Suprapubic skin (tissue), 4 donors: ENCODE data around the gene USB1. TPM values are rescaled to one million over a fixed set of nuclear protein-coding genes. Genes with fewer than 3 reads are reported as not detected.
A peak's percentile ranks its signal among the peaks of the same experiment; 100 is the strongest.

Experiments
- DNase-seq, 2 donors: peaks; one replicate each; pipeline ENCODE4 v3.0.0-alpha.2; 2019; ENCODE audit warnings: low spot score in 2 of 2
- H3K27ac ChIP-seq: fragments of 200-600 bp; sonication (generic); one replicate; pipeline ENCODE4 v1.5.1; 2019
- H3K27me3 ChIP-seq: fragments of 200-600 bp; sonication (generic); one replicate; pipeline ENCODE4 v1.5.1; 2019
- H3K36me3 ChIP-seq: fragments of 200-600 bp; sonication (generic); one replicate; pipeline ENCODE4 v1.5.1; 2019
- H3K4me1 ChIP-seq: fragments of 200-600 bp; sonication (generic); one replicate; pipeline ENCODE4 v1.5.1; 2019
- H3K4me3 ChIP-seq: fragments of 200-600 bp; sonication (generic); one replicate; pipeline ENCODE4 v1.5.1; 2019; ENCODE audit warnings: mild to moderate bottlenecking
- H3K9me3 ChIP-seq: fragments of 200-600 bp; sonication (generic); one replicate; pipeline ENCODE4 v1.5.1; 2019
- CTCF ChIP-seq, 2 donors: fragments of 200-600 bp in 1 of 2; fragments of 450-650 bp in 1 of 2; sonication (generic) in 1 of 2; IDR thresholded peaks; one replicate each; pipeline ENCODE4 v1.5.1; 2016 to 2019; ENCODE audit warnings: antibody characterized with exemption in 2 of 2, mild to moderate bottlenecking in 1 of 2, moderate library complexity in 1 of 2
- EP300 ChIP-seq: sonication (generic); formaldehyde crosslinking; IDR thresholded peaks from one replicate; pipeline ENCODE4 v1.6.1; 2017; ENCODE audit warnings: antibody characterized with exemption
- POLR2A ChIP-seq, 2 donors: fragments of 450-650 bp; IDR thresholded peaks; one replicate each; pipeline ENCODE4 v1.6.1; 2017; ENCODE audit warnings: antibody characterized with exemption in 2 of 2, mild to moderate bottlenecking in 2 of 2, moderate library complexity in 2 of 2
- POLR2AphosphoS5 ChIP-seq, 3 donors: sonication (generic); formaldehyde crosslinking; IDR thresholded peaks; one replicate each; pipeline ENCODE4 v1.6.1; 2017; ENCODE audit warnings: antibody characterized with exemption in 3 of 3
- WGBS: methylation state at CpG from one replicate; pipeline ENCODE4 v1.1.5; 2018; 5-methylcytosine and 5-hydroxymethylcytosine counted together
- total RNA-seq, 4 donors: library from RNA; depleted of rRNA; stranded (reverse); fragments of >200 nt; gene quantifications; one replicate each; pipeline ENCODE4 v1.1.0, GENCODE V29; 2016

Gene USB1
- total RNA-seq, 4 donors from 2014 or later = 16.1 to 36.5 (median 19.8) TPM

GRCh38 chr16:57991551-57992059, 9.6 kb upstream of the USB1 start:
- H3K9me3 ChIP-seq = no peaks in the 10 kb centered on the region
- peak in 1 of 2 donors; percentile 26 for DNase-seq
- H3K27me3 ChIP-seq = no peaks in the 10 kb centered on the region
- H3K36me3 ChIP-seq = peaks cover 16% of the 10 kb centered on the region
- no peak overlapping the region for H3K27ac ChIP-seq
- 100% methylated on average over 1 of the region's 11 CpGs for WGBS
- peaks cover 8% of the 10 kb centered on the region for H3K4me1 ChIP-seq
- TF ChIP-seq EP300 (no peak), POLR2AphosphoS5 (IDR thresholded peaks at IDR 0.05) (no peak), POLR2A (IDR thresholded peaks at IDR 0.05) (no peak), CTCF (IDR thresholded peaks at IDR 0.05) (no peak)
- no peak overlapping the region for H3K4me3 ChIP-seq

GRCh38 chr16:57992084-57992483, 9.1 kb upstream of the USB1 start:
- no peak for DNase-seq
- no peak overlapping the region for H3K4me3 ChIP-seq
- no peak overlapping the region for H3K27ac ChIP-seq
- no peaks in the 10 kb centered on the region for H3K9me3 ChIP-seq
- no peaks in the 10 kb centered on the region for H3K27me3 ChIP-seq
- 100% methylated on average over 1 of the region's 6 CpGs for WGBS
- TF ChIP-seq POLR2AphosphoS5 (IDR thresholded peaks at IDR 0.05) = no peak
- peaks cover 21% of the 10 kb centered on the region for H3K36me3 ChIP-seq
- peaks cover 8% of the 10 kb centered on the region for H3K4me1 ChIP-seq

- 68% methylated on average over 4 of the region's 8 CpGs for WGBS
- Histone ChIP-seq H3K4me3 (no peak overlapping the region), H3K36me3 (peaks cover 32% of the 10 kb centered on the region), H3K27ac (no peak overlapping the region), H3K4me1 (peaks cover 11% of the 10 kb centered on the region), H3K27me3 (no peaks in the 10 kb centered on the region), H3K9me3 (no peaks in the 10 kb centered on the region)
- TF ChIP-seq POLR2A (IDR thresholded peaks at IDR 0.05) = no peak
- TF ChIP-seq CTCF (IDR thresholded peaks at IDR 0.05) = no peak
- no peak for TF ChIP-seq POLR2AphosphoS5 (IDR thresholded peaks at IDR 0.05)
- TF ChIP-seq EP300 = no peak
- DNase-seq = no peak
Observed at GRCh38 chr16:57993438-57993837, 7.8 kb upstream of the USB1 start.

GRCh38 chr16:57993897-57994296, 7.3 kb upstream of the USB1 start:
- peaks cover 16% of the 10 kb centered on the region for H3K4me1 ChIP-seq
- no peak for DNase-seq
- H3K27me3 ChIP-seq = no peaks in the 10 kb centered on the region
- H3K27ac ChIP-seq = no peak overlapping the region
- no peaks in the 10 kb centered on the region for H3K9me3 ChIP-seq
- H3K36me3 ChIP-seq = peaks cover 32% of the 10 kb centered on the region
- no peak for TF ChIP-seq CTCF (IDR thresholded peaks at IDR 0.05)
- TF ChIP-seq POLR2A (IDR thresholded peaks at IDR 0.05) = no peak
- H3K4me3 ChIP-seq = no peak overlapping the region
- WGBS = 91% methylated on average over 5 of the region's 5 CpGs

GRCh38 chr16:57994361-57994760, 6.8 kb upstream of the USB1 start:
- WGBS = 93% methylated on average over 4 of the region's 4 CpGs
- Histone ChIP-seq H3K27me3 (no peaks in the 10 kb centered on the region), H3K4me1 (peaks cover 20% of the 10 kb centered on the region), H3K36me3 (peaks cover 32% of the 10 kb centered on the region), H3K9me3 (no peaks in the 10 kb centered on the region), H3K27ac (no peak overlapping the region), H3K4me3 (no peak overlapping the region)
- TF ChIP-seq POLR2A (IDR thresholded peaks at IDR 0.05) = no peak
- no peak for DNase-seq

GRCh38 chr16:57994778-57995177, 6.4 kb upstream of the USB1 start:
- H3K4me3 ChIP-seq = no peak overlapping the region
- 26% methylated on average over 4 of the region's 4 CpGs for WGBS
- H3K36me3 ChIP-seq = peaks cover 32% of the 10 kb centered on the region
- H3K27me3 ChIP-seq = no peaks in the 10 kb centered on the region
- H3K4me1 ChIP-seq = peaks cover 22% of the 10 kb centered on the region
- DNase-seq = no peak
- no peaks in the 10 kb centered on the region for H3K9me3 ChIP-seq
- H3K27ac ChIP-seq = no peak overlapping the region
- no peak for TF ChIP-seq POLR2A (IDR thresholded peaks at IDR 0.05)
- TF ChIP-seq EP300 = no peak
- peak in 1 of 2 donors; percentile 21 for TF ChIP-seq CTCF (IDR thresholded peaks at IDR 0.05)
- no peak for TF ChIP-seq POLR2AphosphoS5 (IDR thresholded peaks at IDR 0.05)
